GM21447 (cell line): ENCODE results near the gene HAUS3.
A peak's percentile ranks its signal among the peaks of the same experiment; 100 is the strongest.

ENCODE experiments used
- ATAC-seq: cut with Tn5 transposase; IDR thresholded peaks from one replicate; pipeline ENCODE4 v1.9.1; 2021; ENCODE audit not compliant: unreplicated experiment

Gene HAUS3

GRCh38 chr4:2265113-2266110 lies 23.5 kb upstream of the HAUS3 start:
- ATAC-seq: no peak

- no peak for ATAC-seq
These were observed 22.6 kb upstream of the HAUS3 start for GRCh38 chr4:2264481-2265041.

DNA sequence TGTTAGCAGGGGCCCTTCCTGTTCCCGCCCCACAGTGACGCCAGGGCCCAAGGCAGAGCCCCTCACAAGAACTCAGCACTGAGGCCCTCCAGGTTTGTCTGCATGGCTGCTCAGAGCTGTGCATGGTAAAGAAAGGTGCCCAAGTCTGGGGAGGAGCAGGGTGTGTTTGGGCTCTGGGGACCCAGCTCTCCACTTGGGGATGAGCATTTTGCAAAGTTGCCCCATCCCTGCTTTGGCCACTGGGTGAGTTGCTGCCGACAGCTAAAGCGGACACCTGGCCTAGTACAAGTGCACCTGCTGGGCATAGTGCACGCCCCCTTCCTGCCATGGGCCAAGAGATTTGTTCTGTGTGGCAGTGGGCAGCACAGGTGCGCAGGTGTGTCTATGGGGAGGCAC lies 22.0 kb upstream of the HAUS3 start:
- ATAC-seq: no peak

DNA sequence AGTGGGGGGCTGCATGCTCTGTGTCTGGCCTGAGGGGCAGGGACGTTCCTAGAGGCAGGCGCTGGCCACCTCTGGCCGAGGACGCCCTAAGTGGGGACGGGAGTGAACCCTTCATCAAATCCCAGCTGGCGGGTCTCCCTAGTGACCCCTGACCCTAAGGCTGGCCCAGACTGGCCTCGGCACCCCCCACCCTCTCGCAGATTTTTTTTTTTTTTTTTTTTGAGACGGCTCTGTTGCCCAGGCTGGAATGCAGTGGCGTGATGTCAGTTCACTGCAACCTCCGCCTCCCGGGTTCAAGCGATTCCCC lies 21.0 kb upstream of the HAUS3 start:
- ATAC-seq: no peak

- ATAC-seq: peak; percentile 92
These were observed 20.4 kb upstream of the HAUS3 start for GRCh38 chr4:2262145-2262943.

- no peak for ATAC-seq
These were observed 19.9 kb upstream of the HAUS3 start, which contains the start of gene MXD4 for GRCh38 chr4:2261853-2262144. MXD4 (minus strand) TSS chr4:2262109; CDS start chr4:2261980, 129 bp downstream.

DNA sequence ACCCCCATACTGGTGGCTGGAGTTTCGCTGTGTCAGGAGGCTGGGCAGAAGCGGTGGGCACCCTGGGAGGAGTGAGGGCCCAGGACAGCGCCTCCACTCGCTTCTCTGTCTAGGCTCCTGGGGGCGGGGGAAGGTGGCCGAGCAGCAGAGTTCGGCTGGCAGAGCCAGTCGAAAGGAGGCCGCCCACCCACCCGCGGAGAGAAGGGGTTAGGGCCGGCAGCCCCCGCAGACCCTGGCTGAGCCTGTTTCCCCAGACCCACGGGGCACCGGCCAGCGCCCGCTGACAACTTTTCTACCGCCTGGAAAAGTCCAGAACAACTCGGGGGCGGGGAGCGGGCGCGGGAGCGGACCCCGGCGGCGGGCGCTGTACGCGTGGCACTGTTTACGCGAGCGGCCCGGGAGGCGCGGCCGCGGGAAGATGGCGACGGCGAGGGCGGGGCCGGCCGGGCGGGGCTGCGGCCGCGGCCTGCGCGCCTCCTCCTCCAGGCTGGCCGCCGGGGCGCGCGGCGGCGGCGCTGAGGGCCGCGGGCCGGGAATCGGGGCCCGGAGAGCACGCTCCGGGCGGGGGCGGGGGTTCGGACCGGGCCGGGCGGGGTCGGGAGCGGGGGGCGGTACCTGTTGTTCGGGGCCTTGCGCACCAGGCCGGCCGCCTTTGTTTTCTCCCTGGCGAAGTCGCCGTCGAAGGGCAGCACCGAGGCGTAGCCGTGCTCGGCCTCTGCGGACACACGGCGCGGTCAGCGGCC lies 19.4 kb upstream of the HAUS3 start:
- ATAC-seq: peak; percentile 27

DNA sequence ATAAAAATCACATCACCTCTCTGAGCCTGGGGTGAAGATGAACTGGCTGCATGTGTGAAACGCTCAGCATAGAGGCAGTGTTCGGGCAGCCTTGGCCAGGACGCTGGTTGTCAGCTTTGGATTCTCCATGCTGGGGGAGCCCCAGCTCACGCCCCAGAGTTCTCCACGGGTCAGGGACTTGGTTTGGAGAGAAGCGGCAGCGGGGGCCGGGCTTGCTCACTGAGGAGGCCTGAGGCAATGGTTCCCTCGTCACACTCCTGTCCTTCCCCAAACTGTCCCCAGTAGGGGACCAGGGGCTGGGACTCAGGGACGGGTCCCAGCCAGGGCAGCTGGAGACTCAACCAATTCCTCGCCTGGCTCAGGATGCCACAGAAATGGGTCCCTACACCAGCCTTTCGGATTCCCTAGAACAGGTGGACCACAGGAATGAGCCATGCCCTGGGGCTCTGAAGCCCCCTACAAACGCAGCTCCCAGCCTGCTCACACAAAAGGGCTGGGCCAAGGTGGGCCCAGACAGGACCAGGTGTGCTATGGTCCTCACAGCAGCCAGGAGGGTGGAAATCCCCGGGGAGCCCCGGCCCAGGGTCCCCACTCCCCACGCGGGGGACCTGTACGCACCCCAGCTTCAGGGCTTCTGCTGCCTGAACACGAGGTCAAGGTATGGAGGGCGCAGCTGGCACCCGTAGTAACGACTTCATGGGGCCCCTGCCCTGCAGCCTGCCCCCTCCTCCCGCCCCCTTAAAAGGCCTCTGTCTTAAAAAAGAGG lies 18.6 kb upstream of the HAUS3 start:
- no peak for ATAC-seq

DNA sequence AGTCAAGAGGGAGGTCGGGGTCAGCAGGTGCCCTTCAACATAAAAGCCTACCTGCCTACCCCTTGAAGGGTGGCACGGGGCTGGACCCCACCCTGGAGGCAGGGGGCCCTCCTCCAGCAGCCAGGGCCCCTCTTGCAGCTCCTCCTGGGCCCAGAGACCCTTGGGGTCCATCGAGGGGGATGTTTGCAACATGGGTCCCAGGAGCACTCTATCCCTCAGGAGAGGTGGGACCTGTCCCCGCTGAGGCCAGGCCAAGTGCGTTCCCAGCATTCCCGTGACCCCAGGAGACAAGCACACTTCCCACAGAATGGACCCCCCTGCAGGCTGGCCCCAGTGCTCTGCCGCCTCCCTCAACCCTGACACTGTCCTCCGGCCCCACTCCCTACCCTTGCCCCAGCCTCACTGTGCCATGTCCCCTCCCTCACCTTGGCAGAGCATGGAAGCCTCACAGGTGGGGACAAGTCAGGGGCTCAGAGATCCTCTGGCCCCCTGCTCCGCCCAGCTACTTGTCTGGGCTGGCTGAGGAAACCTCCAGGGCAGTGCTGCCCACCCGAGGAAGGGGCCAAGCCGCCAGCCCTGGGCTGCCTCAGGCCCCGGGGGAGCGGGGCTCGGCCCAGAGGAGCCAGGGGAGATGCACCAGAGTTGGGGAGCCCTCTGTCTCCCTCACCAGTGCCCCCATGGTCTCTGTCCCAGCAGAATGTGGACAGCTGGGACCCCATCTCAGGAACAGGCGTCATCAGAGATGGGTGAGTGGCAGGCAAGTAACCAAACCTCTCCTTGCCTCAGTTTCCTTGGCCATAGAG lies 17.8 kb upstream of the HAUS3 start:
- no peak for ATAC-seq

GRCh38 chr4:2259036-2259540 lies 17.2 kb upstream of the HAUS3 start:
- no peak for ATAC-seq

- no peak for ATAC-seq
These were observed 16.4 kb upstream of the HAUS3 start for GRCh38 chr4:2258091-2259035.

DNA sequence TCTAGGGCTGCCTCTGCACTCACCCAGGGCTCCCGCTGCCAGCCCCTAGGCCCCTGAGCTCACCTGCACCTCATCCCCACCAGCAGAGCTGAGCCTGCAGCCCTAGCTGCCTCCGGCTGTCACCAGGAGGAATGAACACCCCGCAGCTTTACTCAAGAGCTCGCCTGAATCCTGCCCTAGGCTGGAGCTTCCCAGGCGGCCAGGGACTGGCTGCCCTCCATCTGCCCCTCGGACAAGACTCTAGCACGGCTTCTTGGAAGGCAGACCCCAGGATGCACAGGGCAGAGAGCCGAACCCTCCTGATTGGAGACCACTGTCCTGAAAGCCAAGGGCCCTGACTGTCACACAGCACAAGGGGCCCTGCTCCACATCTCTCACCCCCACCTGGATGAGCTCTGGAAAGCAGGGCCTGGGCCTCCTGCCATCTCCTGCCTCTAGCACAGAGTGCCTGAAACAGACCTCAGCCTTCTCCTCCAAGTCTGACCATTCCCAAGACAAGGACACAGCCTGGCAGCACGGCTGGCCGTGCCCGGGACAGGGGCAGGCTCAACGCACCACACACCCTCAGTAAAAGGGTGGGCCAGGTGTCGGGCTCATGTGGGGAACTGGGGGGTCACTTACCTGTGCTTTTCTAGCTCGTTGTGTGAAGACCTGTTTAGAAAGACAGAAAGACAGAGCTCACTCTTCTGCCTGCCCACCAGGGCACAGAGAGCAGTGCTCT lies 15.6 kb upstream of the HAUS3 start:
- no peak for ATAC-seq

GRCh38 chr4:2256781-2257191 lies 14.9 kb upstream of the HAUS3 start:
- ATAC-seq: no peak

DNA sequence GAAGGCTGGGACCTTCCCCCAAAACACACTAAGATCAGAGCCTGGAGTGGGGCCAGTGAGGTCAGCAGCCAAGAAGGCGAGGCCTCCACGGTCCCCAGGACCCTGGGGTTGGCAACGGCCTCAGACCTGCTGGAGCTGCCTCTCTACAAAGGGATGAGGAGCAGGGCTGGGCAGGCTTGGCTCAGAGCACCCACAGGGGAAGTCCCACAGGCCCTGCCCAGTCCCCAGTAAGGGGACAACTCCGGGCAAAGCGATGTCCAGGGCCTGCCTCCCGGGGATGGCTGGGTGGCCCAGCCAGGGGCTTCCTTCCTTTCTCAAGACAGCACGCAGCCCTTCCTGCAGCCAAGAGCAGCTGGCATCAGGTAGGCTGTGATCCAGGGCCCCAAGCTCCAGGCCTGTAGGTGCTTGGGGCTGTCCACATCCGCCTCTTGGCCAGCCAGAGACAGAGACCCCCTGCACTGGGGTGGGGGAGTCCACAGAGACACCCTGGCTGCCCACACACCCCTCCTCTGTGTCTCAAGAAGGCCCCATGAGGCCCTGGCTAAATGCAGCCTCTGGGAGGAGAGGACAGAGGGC lies 14.3 kb upstream of the HAUS3 start:
- no peak for ATAC-seq

DNA sequence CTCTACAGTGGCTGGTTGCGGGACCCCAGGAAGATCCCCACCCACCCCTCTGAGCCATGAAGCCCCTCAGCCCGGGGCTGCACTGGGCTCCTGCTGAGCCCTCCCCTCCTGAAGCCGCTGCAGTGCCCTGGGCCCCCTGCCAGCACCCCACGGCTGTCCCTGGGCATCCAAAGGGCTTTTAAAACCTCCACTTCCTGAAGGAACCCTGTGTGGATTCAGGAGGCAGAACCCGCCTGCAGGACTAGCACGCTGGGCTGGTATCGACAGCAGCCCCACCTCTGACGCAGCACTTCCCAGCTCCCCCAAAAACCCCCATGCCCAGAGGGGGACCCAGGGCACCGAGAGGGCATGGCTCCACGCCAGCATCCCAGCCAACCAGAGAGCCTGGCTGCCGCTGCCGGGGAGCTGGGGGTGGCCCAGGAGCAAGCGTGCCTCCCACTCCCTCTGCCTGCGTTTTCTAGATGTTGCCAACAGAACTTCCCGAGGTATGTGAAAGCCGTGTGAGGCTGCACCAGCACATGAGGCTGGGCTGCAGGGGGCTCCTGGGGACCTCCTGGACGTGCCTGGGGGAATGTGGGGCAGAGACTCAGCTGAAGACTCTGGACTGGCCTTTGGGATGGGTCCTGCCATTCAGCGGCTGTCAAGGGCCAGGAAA lies 13.7 kb upstream of the HAUS3 start:
- ATAC-seq: no peak

- no peak for ATAC-seq
These were observed 13.0 kb upstream of the HAUS3 start for GRCh38 chr4:2254665-2255500.
